Smooth muscle cell (in vitro differentiated cells): ENCODE results near the gene SGCA. TPM values are rescaled to one million over a fixed set of nuclear protein-coding genes. Genes with fewer than 3 reads are reported as not detected.

Source experiments
- DNase-seq: peaks from one replicate; lab custom pipeline; 2025; ENCODE audit not compliant: unreplicated experiment; lab: John Stamatoyannopoulos, UW
- H2AFZ ChIP-seq: fragments of 200-600 bp; sonication (generic); 2 replicates; pipeline ENCODE4 v1.6.0; 2016; ENCODE audit warnings: antibody characterized with exemption, low read depth, mild to moderate bottlenecking
- H3F3A ChIP-seq: fragments of 200-600 bp; sonication (generic); 2 replicates; pipeline ENCODE4 v1.6.0; 2017; ENCODE audit warnings: antibody characterized with exemption, low read depth
- H3K27ac ChIP-seq: fragments of 200-600 bp; sonication (generic); 2 replicates; pipeline ENCODE4 v1.5.1; 2016; ENCODE audit warnings: low read depth, mild to moderate bottlenecking
- H3K27me3 ChIP-seq: fragments of 200-600 bp; sonication (generic); 2 replicates; pipeline ENCODE4 v1.6.1; 2016; ENCODE audit warnings: low read depth, mild to moderate bottlenecking
- H3K36me3 ChIP-seq: fragments of 200-600 bp; sonication (generic); 2 replicates; pipeline ENCODE4 v1.5.1; 2016; ENCODE audit warnings: low read depth
- H3K4me1 ChIP-seq: fragments of 200-600 bp; sonication (generic); 2 replicates; pipeline ENCODE4 v1.5.1; 2016; ENCODE audit warnings: low read depth
- H3K4me2 ChIP-seq: fragments of 200-600 bp; sonication (generic); 2 replicates; pipeline ENCODE4 v1.6.0; 2016; ENCODE audit warnings: mild to moderate bottlenecking
- H3K4me3 ChIP-seq: fragments of 200-600 bp; sonication (generic); 2 replicates; pipeline ENCODE4 v1.5.1; 2016; ENCODE audit warnings: mild to moderate bottlenecking
- H3K79me2 ChIP-seq: fragments of 200-600 bp; sonication (generic); 2 replicates; pipeline ENCODE4 v1.6.0; 2016; ENCODE audit warnings: low read depth, mild to moderate bottlenecking
- H3K9ac ChIP-seq: fragments of 200-600 bp; sonication (generic); 2 replicates; pipeline ENCODE4 v1.6.0; 2016; ENCODE audit warnings: low read depth
- H3K9me3 ChIP-seq: fragments of 200-600 bp; sonication (generic); replicated peaks from 2 replicates; pipeline ENCODE4 v1.5.1; 2016; ENCODE audit warnings: low read depth
- H4K20me1 ChIP-seq: fragments of 200-600 bp; sonication (generic); 2 replicates; pipeline ENCODE4 v1.6.0; 2016; ENCODE audit warnings: low read depth
- CTCF ChIP-seq: fragments of 200-600 bp; sonication (generic); IDR thresholded peaks from 2 replicates; pipeline ENCODE4 v1.5.1; 2017; ENCODE audit warnings: borderline replicate concordance, mild to moderate bottlenecking, antibody characterized with exemption; ENCODE audit not compliant: insufficient read depth, poor library complexity, severe bottlenecking
- WGBS: methylation state at CpG from one replicate; pipeline ENCODE4 v1.1.7; 2016; ENCODE audit warnings: low lambda C conversion rate; 5-methylcytosine and 5-hydroxymethylcytosine counted together
- polyA plus RNA-seq: library from polyadenylated mRNA; unstranded; fragments of >200 nt; fragmentation: Nextera tagmentation; extraction: Ambion mirVana; gene quantifications from 2 replicates; pipeline ENCODE4 v1.2.1, GENCODE V29; 2016
- total RNA-seq: library from RNA; depleted of rRNA; stranded (reverse); fragments of >200 nt; gene quantifications from 2 replicates; pipeline ENCODE4 v1.2.3, GENCODE V29; 2014

Gene SGCA
- total and polyA plus RNA-seq, 2 experiments from 2014 or later: 2.1 TPM; not detected in 1

- Histone ChIP-seq H3K9me3 (no peaks in the 10 kb centered on the region), H3K27me3 (no peaks in the 10 kb centered on the region), H3K79me2 (no peaks in the 10 kb centered on the region), H3K4me2 (no peak overlapping the region), H3K9ac (no peak overlapping the region), H3K27ac (no peak overlapping the region), H3K36me3 (no peaks in the 10 kb centered on the region), H3K4me1 (peaks cover 36% of the 10 kb centered on the region), H2AFZ (no peak overlapping the region), H3K4me3 (no peak overlapping the region), H4K20me1 (no peaks in the 10 kb centered on the region), H3F3A (no peaks in the 10 kb centered on the region)
- DNase-seq: no peak
- TF ChIP-seq CTCF: no peak
- 96% methylated on average over 4 of the region's 4 CpGs for WGBS
Observed at GRCh38 chr17:50125420-50125997, 40.3 kb upstream of the SGCA start.

GRCh38 chr17:50127697-50128361 lies 38.0 kb upstream of the SGCA start:
- DNase-seq: no peak
- Histone ChIP-seq H3K27ac (no peak overlapping the region), H3K4me1 (peaks cover 37% of the 10 kb centered on the region), H3K9ac (no peak overlapping the region), H3K27me3 (no peaks in the 10 kb centered on the region), H3K36me3 (no peaks in the 10 kb centered on the region), H4K20me1 (peaks cover 3% of the 10 kb centered on the region), H2AFZ (no peak overlapping the region), H3K79me2 (no peaks in the 10 kb centered on the region), H3K4me3 (no peak overlapping the region), H3F3A (peaks cover 10% of the 10 kb centered on the region), H3K9me3 (no peaks in the 10 kb centered on the region), H3K4me2 (peak overlapping the region; percentile 99)
- 64% methylated on average over 6 of the region's 6 CpGs for WGBS
- TF ChIP-seq CTCF: no peak

GRCh38 chr17:50128441-50129352 lies 37.1 kb upstream of the SGCA start:
- Histone ChIP-seq H3K79me2 (no peaks in the 10 kb centered on the region), H3K4me1 (peaks cover 28% of the 10 kb centered on the region), H3K27ac (peak overlapping the region; percentile 49), H3K9ac (peak overlapping the region; percentile 90), H3K9me3 (no peaks in the 10 kb centered on the region), H3K36me3 (no peaks in the 10 kb centered on the region), H3K4me2 (peak overlapping the region; percentile 99), H3K4me3 (peak overlapping the region; percentile 67), H3F3A (peaks cover 14% of the 10 kb centered on the region), H4K20me1 (peaks cover 11% of the 10 kb centered on the region), H3K27me3 (no peaks in the 10 kb centered on the region), H2AFZ (peak overlapping the region; percentile 15)
- no peak for TF ChIP-seq CTCF
- DNase-seq: no peak
- WGBS: 12% methylated on average over 27 of the region's 32 CpGs
